Colonic mucosa (tissue), 4 donors: ENCODE results near the gene CCNL1. TPM values are rescaled to one million over a fixed set of nuclear protein-coding genes. Genes with fewer than 3 reads are reported as not detected.

ENCODE experiments used
- DNase-seq: peaks from one replicate; pipeline ENCODE4 v3.0.0-alpha.2; 2020
- H3K27ac ChIP-seq: fragments of 200-600 bp; one replicate; pipeline ENCODE4 v1.8.0; 2021
- H3K27me3 ChIP-seq: fragments of 200-600 bp; one replicate; pipeline ENCODE4 v1.8.0; 2021
- H3K36me3 ChIP-seq: fragments of 200-600 bp; one replicate; pipeline ENCODE4 v1.8.0; 2021
- H3K4me1 ChIP-seq: fragments of 200-600 bp; one replicate; pipeline ENCODE4 v1.8.0; 2021; ENCODE audit warnings: mild to moderate bottlenecking
- H3K4me3 ChIP-seq: fragments of 200-600 bp; one replicate; pipeline ENCODE4 v1.8.0; 2021
- H3K9ac ChIP-seq, 2 donors: one replicate each; pipeline ENCODE4 v1.7.0; 2013; ENCODE audit warnings: control low read depth in 2 of 2, low read depth in 2 of 2, low read length in 2 of 2
- H3K9me3 ChIP-seq: fragments of 200-600 bp; one replicate; pipeline ENCODE4 v1.8.0; 2021
- intact Hi-C: fragments of 100-400 bp; cut with DNase I; formaldehyde crosslinking; loops from one replicate; pipeline ENCODE4 v1.14.1; 2022
- total RNA-seq, 2 donors: library from RNA; stranded (reverse); fragmentation: NEBNext Ultra II Directional in 1 of 2; extraction: Animal tissue kit (Norgen Biotek cat#: 25700) in 1 of 2; gene quantifications; one replicate each; pipeline ENCODE4 v1.2.1, GENCODE V29; 2021
- TF ChIP-seq, protein P1 (sequence below): fragments of 200-600 bp; IDR thresholded peaks from one replicate; pipeline ENCODE4 v1.8.0; 2022; ENCODE audit warnings: antibody characterized with exemption, mild to moderate bottlenecking
- donor health status: healthy.
- donor health status: DM: no; HTN: no; CAD: no.
- donor health status: DM: no; HTN: no; CAD: no.

The CCNL1 gene
- total RNA-seq, 2 donors from 2014 or later = 76.4 to 103 TPM

DNA sequence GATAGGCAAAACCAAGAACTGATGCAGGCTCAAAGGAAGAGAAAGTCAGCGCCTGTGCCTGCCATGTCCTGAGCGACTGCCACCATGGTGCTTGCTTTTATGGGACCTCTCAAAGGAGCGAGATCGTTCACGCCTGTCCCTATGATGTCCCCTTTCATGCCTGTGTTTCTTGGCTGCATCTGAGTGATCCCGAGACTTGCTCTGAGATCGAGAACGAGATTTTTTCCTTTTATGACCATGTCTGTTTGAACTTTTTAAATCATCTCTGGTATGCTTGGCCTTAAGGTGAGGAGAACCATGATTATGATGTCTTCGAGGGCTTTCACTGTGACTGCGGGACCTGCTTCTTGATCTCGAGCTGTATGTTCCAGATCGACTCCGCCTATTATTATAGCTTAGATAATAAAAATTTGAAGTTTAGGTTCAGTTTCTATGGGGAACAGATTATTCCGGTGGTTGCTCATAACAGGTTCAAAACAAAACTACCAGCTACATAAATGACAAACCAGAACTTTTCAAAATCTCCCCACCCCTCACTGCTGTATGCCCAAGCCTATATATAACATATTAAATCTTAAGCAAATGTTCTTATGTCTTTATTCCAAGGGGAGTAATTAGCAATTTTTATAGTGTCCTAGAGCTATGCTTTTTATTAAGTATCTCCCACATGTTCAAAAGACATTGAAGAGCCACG, 11.6 kb downstream of the CCNL1 start:
- Histone ChIP-seq H3K27ac (no peak overlapping the region), H3K27me3 (no peaks in the 10 kb centered on the region), H3K36me3 (peaks cover 41% of the 10 kb centered on the region), H3K9ac (no peak overlapping the region), H3K4me1 (no peaks in the 10 kb centered on the region), H3K4me3 (no peak overlapping the region), H3K9me3 (no peaks in the 10 kb centered on the region)
- TF ChIP-seq, protein P1, sequence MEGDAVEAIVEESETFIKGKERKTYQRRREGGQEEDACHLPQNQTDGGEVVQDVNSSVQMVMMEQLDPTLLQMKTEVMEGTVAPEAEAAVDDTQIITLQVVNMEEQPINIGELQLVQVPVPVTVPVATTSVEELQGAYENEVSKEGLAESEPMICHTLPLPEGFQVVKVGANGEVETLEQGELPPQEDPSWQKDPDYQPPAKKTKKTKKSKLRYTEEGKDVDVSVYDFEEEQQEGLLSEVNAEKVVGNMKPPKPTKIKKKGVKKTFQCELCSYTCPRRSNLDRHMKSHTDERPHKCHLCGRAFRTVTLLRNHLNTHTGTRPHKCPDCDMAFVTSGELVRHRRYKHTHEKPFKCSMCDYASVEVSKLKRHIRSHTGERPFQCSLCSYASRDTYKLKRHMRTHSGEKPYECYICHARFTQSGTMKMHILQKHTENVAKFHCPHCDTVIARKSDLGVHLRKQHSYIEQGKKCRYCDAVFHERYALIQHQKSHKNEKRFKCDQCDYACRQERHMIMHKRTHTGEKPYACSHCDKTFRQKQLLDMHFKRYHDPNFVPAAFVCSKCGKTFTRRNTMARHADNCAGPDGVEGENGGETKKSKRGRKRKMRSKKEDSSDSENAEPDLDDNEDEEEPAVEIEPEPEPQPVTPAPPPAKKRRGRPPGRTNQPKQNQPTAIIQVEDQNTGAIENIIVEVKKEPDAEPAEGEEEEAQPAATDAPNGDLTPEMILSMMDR = no peak
- intact Hi-C loops = no loop called here
- DNase-seq = no peak

DNA sequence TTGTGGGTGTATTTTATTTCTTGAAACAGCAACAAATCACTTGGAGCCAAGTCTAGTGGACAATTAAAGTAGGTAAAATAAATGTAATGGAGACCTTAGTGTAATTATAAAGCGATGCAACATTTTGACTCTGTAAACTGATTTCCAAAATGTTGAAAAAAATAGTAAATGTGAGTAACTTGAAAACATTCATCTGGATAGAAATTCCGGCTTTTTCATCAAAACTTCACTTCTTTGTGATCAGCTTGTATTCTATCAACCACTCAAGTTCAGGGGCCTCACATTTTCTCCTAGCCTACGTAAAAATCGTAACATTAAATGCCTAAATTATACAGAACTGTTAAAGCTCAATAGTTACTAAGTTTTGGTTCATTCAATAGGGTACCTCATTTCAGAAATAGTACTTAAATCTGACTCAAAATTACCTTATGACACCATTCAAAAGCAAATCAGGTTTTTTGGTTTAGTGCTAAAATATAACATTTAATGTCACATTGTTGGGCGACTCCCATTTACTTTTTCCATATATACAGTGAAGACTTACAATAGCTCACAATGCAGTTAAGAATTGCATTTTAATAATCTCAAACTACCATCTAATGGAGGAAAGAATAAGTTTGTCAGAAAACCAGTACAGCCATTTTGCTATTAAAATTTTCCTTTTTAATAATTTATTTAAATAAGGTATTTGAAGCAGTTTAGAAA, 12.7 kb downstream of the CCNL1 start:
- no peak for DNase-seq

GRCh38 chr3:157145606-157146322, 14.2 kb downstream of the CCNL1 start:
- Histone ChIP-seq H3K27me3 (no peaks in the 10 kb centered on the region), H3K27ac (no peak overlapping the region), H3K4me1 (no peaks in the 10 kb centered on the region), H3K4me3 (no peak overlapping the region), H3K9ac (no peak overlapping the region), H3K36me3 (peaks cover 24% of the 10 kb centered on the region), H3K9me3 (no peaks in the 10 kb centered on the region)
- DNase-seq = no peak
- intact Hi-C loops = no loop called here
- TF ChIP-seq, protein P1 = no peak

More for the DNA sequence above, 12.7 kb downstream of the CCNL1 start:
- intact Hi-C loops = no loop called here
- no peak overlapping the region for H3K4me3 ChIP-seq
- TF ChIP-seq, protein P1 = no peak
- H3K9me3 ChIP-seq = no peaks in the 10 kb centered on the region
- no peak overlapping the region for H3K27ac ChIP-seq
- no peak overlapping the region for H3K9ac ChIP-seq
- no peaks in the 10 kb centered on the region for H3K27me3 ChIP-seq
- no peaks in the 10 kb centered on the region for H3K4me1 ChIP-seq
- H3K36me3 ChIP-seq = peaks cover 37% of the 10 kb centered on the region

- Histone ChIP-seq H3K27ac (no peak overlapping the region), H3K9ac (no peak overlapping the region), H3K27me3 (no peaks in the 10 kb centered on the region), H3K4me3 (no peak overlapping the region), H3K36me3 (no peaks in the 10 kb centered on the region), H3K4me1 (peaks cover under 1% of the 10 kb centered on the region), H3K9me3 (no peaks in the 10 kb centered on the region)
- DNase-seq = no peak
- intact Hi-C loops = no loop called here
- TF ChIP-seq, protein P1 = no peak
Observed at GRCh38 chr3:157142315-157142714, 17.6 kb downstream of the CCNL1 start.

DNA sequence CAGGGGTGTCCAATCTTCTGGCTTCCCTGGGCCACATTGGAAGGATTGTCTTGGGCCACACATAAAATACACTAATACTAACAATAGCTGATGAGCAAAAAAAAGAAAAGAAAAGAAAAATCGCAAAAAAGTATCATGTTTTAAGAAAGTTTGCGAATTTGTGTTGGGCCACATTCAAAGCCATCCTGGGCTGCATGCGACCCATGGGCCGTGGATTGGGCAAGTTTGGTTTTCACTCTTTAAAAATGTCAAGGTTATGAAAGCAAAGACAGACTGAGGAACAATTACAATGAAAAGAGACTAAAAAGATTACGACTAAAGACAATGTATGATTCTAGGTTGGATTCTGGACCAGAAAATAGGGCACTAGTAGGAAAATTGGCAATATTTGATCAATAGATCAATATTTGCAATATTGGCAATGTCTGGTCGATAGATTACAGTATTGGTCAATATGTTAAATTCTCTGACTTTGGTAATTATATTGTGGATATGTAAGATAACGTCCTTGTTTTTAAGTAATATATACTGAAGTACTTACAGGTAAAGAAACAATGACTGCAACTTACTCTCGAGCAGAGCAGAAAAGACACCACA, 19.9 kb downstream of the CCNL1 start:
- Histone ChIP-seq H3K4me1 (peaks cover 9% of the 10 kb centered on the region), H3K27ac (no peak overlapping the region), H3K9me3 (no peaks in the 10 kb centered on the region), H3K4me3 (no peak overlapping the region), H3K36me3 (no peaks in the 10 kb centered on the region), H3K27me3 (no peaks in the 10 kb centered on the region), H3K9ac (no peak overlapping the region)
- TF ChIP-seq, protein P1 = no peak
- no peak for DNase-seq
- intact Hi-C loops = loop anchor here (5.0 to 10.0 kb wide), 3 partner anchors 468 to 985 kb away; partner anchors contain the start of gene TIPARP
